NCI-H2196 treated with DMSO at 0.1 percent for 48 hours (cell line): ENCODE measurements around the gene RIPPLY3.

Source experiments
- DNase-seq: peaks from one replicate; lab custom pipeline; 2025; ENCODE audit not compliant: unreplicated experiment; lab: John Stamatoyannopoulos, UW

The RIPPLY3 gene

DNA sequence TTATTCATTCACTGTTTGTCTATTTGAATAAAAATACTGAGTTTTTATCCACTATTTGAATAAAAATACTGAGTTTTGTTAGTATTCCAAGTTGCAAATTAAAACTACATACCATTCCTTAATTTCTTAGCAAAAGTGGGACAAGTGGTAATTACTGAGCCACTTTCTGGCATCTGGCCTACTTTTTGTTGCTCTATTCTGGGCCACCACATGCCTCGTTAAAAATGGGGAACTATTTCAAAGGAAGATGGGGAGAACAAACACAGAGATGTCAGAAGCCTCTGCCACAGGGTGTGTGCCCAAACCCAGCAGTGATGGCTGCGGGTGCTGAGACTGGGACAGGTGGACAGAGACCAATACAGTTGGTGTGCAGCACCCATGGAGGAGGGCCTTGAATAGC is 51.8 kb downstream of the RIPPLY3 start:
- DNase-seq, result no peak

DNA sequence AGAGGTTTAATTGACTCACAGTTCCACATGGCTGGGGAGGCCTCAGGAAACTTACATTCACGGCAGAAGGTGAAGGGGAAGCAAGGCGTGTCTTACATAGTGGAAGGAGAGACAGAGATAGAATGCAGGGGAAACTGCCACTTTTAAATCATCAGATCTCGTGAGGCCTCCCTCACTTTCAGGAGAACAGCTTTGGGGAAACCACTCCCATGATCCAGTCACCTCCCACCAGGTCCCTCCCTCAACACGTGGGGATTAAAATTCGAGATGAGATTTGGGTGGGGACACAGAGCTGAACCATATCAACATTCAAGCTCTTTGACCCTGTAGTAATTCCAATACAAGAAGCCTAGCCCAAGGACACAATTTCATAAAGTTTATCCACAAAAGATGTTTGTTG is 52.7 kb downstream of the RIPPLY3 start:
- no peak for DNase-seq

DNA sequence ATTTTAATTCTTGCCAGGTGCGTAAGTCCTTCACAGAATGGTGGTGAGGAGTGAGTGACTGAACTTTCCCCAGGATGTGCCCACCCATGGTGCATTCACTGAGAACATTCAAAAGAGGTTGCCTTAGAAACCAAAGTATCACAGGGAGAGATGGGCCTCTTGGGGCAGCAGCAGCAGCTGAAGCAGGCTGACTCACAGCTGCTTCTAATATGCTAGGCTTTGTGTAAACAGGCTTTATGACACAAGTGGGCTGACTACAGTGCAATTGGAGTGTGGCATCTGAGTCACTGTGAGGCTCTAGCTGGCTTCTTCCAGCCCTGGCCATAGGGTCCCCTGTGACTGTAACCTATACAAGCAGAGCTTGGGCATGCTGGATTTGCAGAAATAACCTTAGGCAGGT is 53.8 kb downstream of the RIPPLY3 start:
- peak; percentile 87 for DNase-seq

DNA sequence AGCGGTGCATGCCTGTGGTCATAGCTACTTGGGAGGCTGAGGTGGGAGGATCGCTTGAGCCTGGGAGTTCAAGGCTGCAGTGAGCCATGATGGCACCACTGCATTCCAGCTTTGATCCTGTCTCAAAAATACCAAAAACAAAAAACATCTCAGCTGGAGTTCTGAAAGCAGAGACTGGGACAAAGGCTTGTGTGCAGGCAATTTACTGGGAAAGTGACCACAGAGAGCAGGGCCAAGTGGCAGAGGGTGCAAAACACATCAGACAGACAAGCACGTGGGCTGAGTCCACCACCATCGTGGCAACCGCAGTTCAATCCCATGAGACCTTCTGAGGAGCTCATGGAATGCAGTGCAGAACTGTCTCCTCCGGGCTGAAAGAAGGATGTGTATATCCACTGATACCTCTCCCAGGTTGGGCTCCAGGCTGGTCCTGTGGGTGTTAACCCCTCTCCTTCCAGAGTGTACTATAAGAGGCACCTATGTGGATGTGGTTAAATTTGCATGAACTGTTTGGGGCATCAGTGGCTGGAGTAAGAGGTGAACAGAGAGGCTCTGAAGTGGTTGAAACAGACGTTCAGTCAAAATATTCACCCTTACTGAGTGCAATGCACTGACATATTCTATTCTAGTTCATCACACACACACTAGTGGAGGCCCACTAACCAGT is 55.6 kb downstream of the RIPPLY3 start:
- DNase-seq, result no peak

DNA sequence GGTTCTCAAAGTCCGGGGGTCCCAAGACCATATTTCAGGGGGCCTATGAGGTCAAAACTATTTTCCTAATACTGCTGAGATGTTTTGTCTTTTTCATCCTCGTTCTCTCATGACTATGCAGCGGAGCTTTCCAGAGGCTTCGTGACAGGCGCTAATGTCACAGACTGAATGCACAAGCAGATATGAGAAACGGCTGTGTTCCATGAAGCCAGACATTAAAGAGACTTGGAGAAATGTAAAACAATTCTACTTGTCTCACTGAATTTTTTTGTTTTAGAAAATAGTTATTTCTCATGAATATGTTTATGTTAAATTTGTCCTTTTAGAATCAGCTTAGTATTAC is 56.1 kb downstream of the RIPPLY3 start:
- DNase-seq, result no peak

DNA sequence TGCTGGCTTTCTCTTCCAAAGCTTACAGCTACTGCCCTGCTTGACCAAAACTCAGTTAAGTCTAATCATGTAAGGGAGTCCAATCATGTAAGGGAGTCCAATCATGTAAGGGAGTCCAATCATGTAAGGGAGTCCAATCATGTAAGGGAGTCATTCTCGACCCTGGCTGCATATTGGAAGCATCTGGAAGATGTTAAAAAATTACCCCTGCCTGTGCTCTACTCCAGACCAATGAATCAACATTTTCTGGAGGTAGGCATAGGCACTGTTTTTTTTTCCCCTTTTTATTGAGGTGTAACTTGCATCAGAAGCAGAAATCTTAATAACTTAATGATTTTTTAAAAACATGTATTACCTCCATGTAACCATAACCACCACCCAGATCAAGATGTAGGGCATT is 56.9 kb downstream of the RIPPLY3 start:
- DNase-seq, result no peak

DNA sequence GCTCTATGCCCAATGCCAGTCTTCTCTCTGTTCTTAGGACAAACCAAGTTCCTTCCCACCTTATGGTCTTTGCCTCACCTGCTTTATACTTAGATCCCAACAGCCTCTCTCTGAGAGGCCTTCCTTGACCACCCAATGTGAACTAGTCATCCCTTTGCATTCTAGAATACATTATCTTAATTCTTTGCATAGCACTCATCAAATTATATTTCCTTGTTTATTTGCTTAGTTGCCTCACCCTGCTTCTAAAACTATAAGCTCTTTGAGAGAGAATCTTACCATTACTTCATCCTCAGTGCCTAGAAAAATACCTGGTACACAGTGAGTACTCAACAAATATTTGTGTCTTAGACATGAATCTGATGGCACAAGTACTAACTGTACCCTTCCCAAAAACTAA is 58.3 kb downstream of the RIPPLY3 start:
- DNase-seq, result no peak

DNA sequence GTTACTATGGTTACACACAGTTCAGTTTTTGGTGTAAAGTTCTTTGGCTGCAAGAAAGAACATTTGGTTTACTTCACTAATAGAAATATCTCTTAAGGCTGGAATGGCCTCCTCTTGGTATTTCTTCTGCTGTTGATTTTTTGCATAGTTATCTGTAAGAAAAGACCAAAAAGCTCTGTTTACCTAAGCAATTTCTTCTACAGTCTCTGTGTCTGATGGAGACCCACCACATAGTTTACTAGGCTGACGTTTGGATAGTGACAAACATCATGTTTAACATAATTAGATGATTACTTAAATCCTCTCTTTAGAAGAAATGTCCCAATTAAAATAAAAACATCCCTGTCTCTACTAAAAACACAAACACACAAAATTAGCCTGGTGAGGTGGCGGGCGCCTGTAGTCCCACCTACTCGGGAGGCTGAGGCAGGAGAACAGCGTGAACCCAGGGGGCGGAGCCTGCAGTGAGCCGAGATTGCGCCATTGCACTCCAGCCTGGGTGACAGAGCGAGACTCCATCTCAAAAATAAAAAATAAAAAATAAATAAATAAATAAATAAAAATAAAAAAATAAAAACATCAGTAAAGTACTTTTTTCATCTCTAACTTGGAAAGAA is 59.2 kb downstream of the RIPPLY3 start:
- no peak for DNase-seq
